Thyroid gland (tissue), 4 donors: ENCODE data around the gene TLR9.

ENCODE experiments used
- CTCF ChIP-seq, 6 experiments: fragments of 200-600 bp in 3 of 6; fragments of 450-650 bp in 3 of 6; sonication (generic) in 3 of 6; IDR thresholded peaks; one replicate each; pipeline ENCODE4 v1.5.1; 2016 to 2019; ENCODE audit warnings: antibody characterized with exemption in 6 of 6, mild to moderate bottlenecking in 2 of 6, inconsistent platforms in 1 of 6, moderate library complexity in 1 of 6
- POLR2A ChIP-seq, 2 donors: fragments of 450-650 bp; IDR thresholded peaks; one replicate each; pipeline ENCODE4 v1.6.1; 2017; ENCODE audit warnings: antibody characterized with exemption in 2 of 2, mild to moderate bottlenecking in 2 of 2, moderate library complexity in 1 of 2

GRCh38 chr3:52175416-52176179 is 49.8 kb downstream of the TLR9 start:
- TF ChIP-seq CTCF (IDR thresholded peaks at IDR 0.05) (no peak), POLR2A (IDR thresholded peaks at IDR 0.05) (no peak)
